Osteoblast (primary cell): Measurements from ENCODE around the gene CTBP2. TPM values are rescaled to one million over a fixed set of nuclear protein-coding genes. Genes with fewer than 3 reads are reported as not detected.

Experiments
- DNase-seq: peaks from one replicate; pipeline ENCODE4 v3.0.0; 2011; ENCODE audit warnings: low spot score, mixed read lengths; ENCODE audit not compliant: insufficient read length; ENCODE audit errors: missing footprints
- H2AFZ ChIP-seq: 2 replicates; pipeline ENCODE4 v1.6.0; 2011; ENCODE audit warnings: mild to moderate bottlenecking, low read length
- H3K27ac ChIP-seq: 2 replicates; pipeline ENCODE4 v1.5.1; 2011; ENCODE audit warnings: mild to moderate bottlenecking, low read depth, low read length, moderate library complexity
- H3K27me3 ChIP-seq: 2 replicates; pipeline ENCODE4 v1.6.0; 2012; ENCODE audit warnings: mild to moderate bottlenecking, control low read depth, inconsistent platforms, low read length, moderate library complexity; ENCODE audit not compliant: insufficient read depth
- H3K36me3 ChIP-seq: 2 replicates; pipeline ENCODE4 v1.5.1; 2011; ENCODE audit warnings: mild to moderate bottlenecking, low read length, control low read depth, moderate library complexity; ENCODE audit not compliant: insufficient read depth
- H3K4me1 ChIP-seq: 2 replicates; pipeline ENCODE4 v1.5.1; 2011; ENCODE audit warnings: mild to moderate bottlenecking, low read length, control low read depth, moderate library complexity; ENCODE audit not compliant: insufficient read depth
- H3K4me2 ChIP-seq: 2 replicates; pipeline ENCODE4 v1.6.0; 2011; ENCODE audit warnings: mild to moderate bottlenecking, low read length; ENCODE audit not compliant: insufficient read depth
- H3K4me3 ChIP-seq: fragments of 200-600 bp; sonication (generic); 3 replicates; pipeline ENCODE4 v1.5.1; 2012; ENCODE audit warnings: mild to moderate bottlenecking, low read length, inconsistent platforms; ENCODE audit not compliant: insufficient read depth
- H3K79me2 ChIP-seq: 2 replicates; pipeline ENCODE4 v1.6.0; 2012; ENCODE audit warnings: mild to moderate bottlenecking, low read length, control low read depth, inconsistent platforms; ENCODE audit not compliant: insufficient read depth
- H3K9me3 ChIP-seq: 2 replicates; pipeline ENCODE4 v1.5.1; 2011; ENCODE audit warnings: low read depth, low read length, control low read depth
- H4K20me1 ChIP-seq: 2 replicates; pipeline ENCODE4 v1.6.0; 2012; ENCODE audit warnings: mild to moderate bottlenecking, low read length, control low read depth; ENCODE audit not compliant: insufficient read depth
- total RNA-seq: library from RNA; depleted of rRNA; stranded (reverse); fragments of >200 nt; gene quantifications from 2 replicates; pipeline ENCODE4 v1.2.3, GENCODE V29; 2012
- TF ChIP-seq, protein P1 (sequence below): IDR thresholded peaks from 2 replicates; pipeline ENCODE4 v1.5.1; 2011; ENCODE audit warnings: mild to moderate bottlenecking, low read depth, low read length, moderate library complexity; ENCODE audit errors: extremely low read depth

Gene CTBP2
- total RNA-seq, 1 donor, result 65.9 TPM

DNA sequence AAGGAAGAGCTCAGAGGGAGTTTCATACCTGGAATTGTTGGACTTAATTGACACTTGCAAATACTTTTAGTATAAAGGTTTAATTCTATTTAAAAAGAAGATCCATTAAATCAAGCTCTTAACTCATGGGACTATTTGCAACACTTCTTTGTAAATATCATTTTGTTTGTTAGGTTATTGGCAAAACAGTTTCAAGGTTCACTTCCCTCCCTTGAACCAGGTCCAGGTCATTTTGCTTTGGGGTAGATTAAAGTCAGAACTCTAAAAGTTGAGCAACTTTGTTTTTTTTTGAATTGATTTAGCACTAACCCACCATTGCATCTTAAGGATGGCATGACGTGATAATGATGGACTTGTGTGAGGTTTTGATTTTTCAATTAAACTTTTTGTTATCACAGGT, 172.6 kb downstream of the CTBP2 start:
- Histone ChIP-seq H3K79me2 (peaks cover 12% of the 10 kb centered on the region), H3K4me2 (no peak overlapping the region), H2AFZ (no peak overlapping the region), H4K20me1 (peaks cover 13% of the 10 kb centered on the region), H3K4me1 (peaks cover 5% of the 10 kb centered on the region), H3K27ac (no peak overlapping the region), H3K9me3 (no peaks in the 10 kb centered on the region), H3K27me3 (no peaks in the 10 kb centered on the region), H3K36me3 (peaks cover 69% of the 10 kb centered on the region), H3K4me3 (no peak overlapping the region)
- TF ChIP-seq, protein P1, sequence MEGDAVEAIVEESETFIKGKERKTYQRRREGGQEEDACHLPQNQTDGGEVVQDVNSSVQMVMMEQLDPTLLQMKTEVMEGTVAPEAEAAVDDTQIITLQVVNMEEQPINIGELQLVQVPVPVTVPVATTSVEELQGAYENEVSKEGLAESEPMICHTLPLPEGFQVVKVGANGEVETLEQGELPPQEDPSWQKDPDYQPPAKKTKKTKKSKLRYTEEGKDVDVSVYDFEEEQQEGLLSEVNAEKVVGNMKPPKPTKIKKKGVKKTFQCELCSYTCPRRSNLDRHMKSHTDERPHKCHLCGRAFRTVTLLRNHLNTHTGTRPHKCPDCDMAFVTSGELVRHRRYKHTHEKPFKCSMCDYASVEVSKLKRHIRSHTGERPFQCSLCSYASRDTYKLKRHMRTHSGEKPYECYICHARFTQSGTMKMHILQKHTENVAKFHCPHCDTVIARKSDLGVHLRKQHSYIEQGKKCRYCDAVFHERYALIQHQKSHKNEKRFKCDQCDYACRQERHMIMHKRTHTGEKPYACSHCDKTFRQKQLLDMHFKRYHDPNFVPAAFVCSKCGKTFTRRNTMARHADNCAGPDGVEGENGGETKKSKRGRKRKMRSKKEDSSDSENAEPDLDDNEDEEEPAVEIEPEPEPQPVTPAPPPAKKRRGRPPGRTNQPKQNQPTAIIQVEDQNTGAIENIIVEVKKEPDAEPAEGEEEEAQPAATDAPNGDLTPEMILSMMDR, result no peak
- no peak for DNase-seq

DNA sequence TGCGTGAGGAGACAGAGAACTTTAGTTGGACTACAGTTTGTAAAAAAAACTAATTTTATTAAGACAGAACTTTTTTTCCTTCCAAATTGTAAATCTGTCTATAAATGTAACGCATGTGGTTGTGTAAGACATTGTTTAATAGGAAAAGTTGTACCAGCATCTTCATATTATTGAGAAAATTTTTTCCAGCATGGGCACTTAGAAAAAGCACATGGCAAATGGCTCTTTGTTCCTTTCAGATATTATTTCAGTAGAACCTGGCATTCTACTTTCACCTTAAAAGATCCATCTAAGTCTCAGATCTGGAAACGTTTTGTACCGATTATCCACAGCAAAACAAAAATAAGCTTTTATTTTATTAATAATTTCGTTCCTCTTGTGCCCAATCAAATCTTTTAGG, 175.2 kb downstream of the CTBP2 start:
- H3K79me2 ChIP-seq, result peaks cover 30% of the 10 kb centered on the region
- no peak overlapping the region for H3K4me2 ChIP-seq
- H3K9me3 ChIP-seq, result no peaks in the 10 kb centered on the region
- no peaks in the 10 kb centered on the region for H3K27me3 ChIP-seq
- no peak overlapping the region for H3K4me3 ChIP-seq
- TF ChIP-seq, protein P1, result no peak
- H3K4me1 ChIP-seq, result peaks cover 5% of the 10 kb centered on the region
- DNase-seq, result no peak
- H4K20me1 ChIP-seq, result peaks cover 15% of the 10 kb centered on the region
- no peak overlapping the region for H2AFZ ChIP-seq
- no peak overlapping the region for H3K27ac ChIP-seq
- H3K36me3 ChIP-seq, result peaks cover 59% of the 10 kb centered on the region

DNA sequence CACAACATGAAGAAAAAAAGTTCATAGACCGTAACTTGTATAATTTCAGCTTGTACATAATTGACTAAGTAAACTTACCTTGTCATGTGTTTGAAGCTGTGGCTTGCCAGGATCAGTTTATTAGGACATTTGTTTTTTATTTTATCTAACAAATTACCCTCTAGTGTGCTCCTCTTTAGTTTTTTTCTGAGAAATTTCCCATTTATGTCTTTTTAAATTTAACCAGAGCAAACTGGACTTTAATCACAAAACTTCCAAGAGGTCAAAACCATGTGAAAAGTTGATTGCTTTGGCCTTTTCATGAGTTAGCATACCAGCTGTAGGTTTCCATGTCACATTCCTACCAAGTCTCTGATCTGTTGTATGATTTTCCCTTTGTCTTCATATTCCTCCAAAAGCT, 176.0 kb downstream of the CTBP2 start:
- Histone ChIP-seq H3K27me3 (no peaks in the 10 kb centered on the region), H3K4me2 (no peak overlapping the region), H3K27ac (no peak overlapping the region), H3K9me3 (no peaks in the 10 kb centered on the region), H4K20me1 (peaks cover 18% of the 10 kb centered on the region), H3K36me3 (peaks cover 59% of the 10 kb centered on the region), H3K4me1 (no peaks in the 10 kb centered on the region), H2AFZ (no peak overlapping the region), H3K79me2 (peaks cover 38% of the 10 kb centered on the region), H3K4me3 (no peak overlapping the region)
- DNase-seq, result no peak
- TF ChIP-seq, protein P1, result no peak

DNA sequence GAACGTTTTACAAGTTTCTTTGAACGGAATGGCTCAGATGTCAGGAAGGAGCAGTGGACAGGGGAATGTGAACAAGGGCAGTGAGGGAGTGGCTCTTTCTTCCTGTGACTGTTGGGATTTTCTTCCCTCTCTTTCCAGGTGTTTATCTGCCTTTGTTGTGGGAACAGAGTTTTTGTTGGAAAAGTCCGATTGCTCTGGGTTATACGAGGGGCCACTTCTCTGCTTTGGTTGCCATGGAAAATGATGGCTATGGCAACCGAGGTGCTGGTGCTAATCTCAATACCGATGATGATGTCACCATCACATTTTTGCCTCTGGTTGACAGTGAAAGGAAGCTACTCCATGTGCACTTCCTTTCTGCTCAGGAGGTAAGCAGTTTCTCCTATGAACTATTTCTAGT, 177.0 kb downstream of the CTBP2 start:
- TF ChIP-seq, protein P1, result no peak
- no peak for DNase-seq
- Histone ChIP-seq H3K4me3 (no peak overlapping the region), H3K27me3 (no peaks in the 10 kb centered on the region), H4K20me1 (peaks cover 21% of the 10 kb centered on the region), H3K27ac (no peak overlapping the region), H3K79me2 (peaks cover 48% of the 10 kb centered on the region), H3K9me3 (no peaks in the 10 kb centered on the region), H3K36me3 (peaks cover 59% of the 10 kb centered on the region), H2AFZ (no peak overlapping the region), H3K4me2 (no peak overlapping the region), H3K4me1 (no peaks in the 10 kb centered on the region)
